A172 (cell line): Measurements from ENCODE around the gene ABR. TPM values are rescaled to one million over a fixed set of nuclear protein-coding genes. Genes with fewer than 3 reads are reported as not detected.
"Not testable (repeated sequence)": the region's sequence is repeated elsewhere in the genome, so short reads cannot be mapped to it uniquely, and the experiment has no call there.

Experiments
- DNase-seq: peaks from one replicate; pipeline ENCODE4 v3.0.0-alpha.2; 2015; ENCODE audit warnings: low spot score
- total RNA-seq: library from RNA; depleted of rRNA; stranded (reverse); fragments of >200 nt; shearing (Covaris generic); gene quantifications from 2 replicates; pipeline ENCODE4 v1.2.3, GENCODE V29; 2014

The ABR gene
- total RNA-seq, 1 experiment from 2014 or later, result 66.9 TPM

DNA sequence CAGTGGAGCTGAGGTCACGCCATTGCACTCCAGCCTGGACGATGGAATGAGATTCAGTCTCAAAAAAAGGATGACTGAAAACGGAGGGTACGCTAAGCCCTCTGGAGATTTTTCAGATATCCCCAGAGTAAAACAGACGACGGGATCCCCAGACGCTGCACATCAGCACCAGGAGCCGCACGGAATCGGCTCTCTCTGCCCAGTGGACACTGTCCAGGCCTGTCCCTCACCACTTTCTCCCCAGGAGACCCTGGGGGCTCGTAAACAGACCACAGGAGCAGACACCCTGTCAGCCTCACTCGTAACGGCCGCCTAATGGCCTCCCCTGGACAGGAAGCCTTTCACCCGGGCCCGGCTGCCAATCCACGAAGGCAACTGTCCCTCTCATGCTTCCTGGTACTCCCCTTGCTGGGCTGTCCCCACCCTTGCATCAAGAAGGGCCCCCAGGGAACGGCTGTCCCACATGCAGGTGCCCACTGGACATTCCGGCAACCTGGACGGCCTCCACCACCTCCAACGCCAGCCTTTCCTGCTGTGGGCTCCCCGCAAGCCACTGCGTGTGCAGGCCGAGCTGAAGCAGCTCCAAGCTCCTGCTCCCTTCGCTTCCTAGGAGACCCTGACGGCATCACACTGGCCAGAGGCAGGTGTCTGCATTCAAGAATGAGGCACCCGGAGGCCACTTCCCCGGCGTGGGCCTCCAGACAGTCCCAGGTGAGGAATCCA, 108.5 kb downstream of the ABR start:
- no peak for DNase-seq

DNA sequence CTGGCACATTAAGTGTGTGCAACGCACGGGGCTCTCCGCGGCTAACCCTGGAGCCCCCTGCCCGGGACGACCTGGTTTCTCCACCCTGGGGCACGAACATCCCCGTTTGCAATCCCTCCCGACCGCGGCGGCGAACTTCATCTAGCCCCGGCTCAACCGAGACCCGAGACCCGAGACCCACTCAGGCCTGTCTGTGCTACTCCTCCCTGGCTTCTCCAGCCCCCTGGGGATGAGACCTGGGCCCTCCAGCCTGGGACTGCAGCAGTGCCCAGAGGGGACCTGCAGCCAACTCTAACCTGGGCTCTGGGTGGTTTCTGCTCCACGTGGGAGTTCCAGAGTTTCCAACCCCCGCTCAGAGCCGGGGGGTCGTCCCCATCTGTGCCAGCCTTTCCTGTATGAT, 109.4 kb downstream of the ABR start:
- no peak for DNase-seq

DNA sequence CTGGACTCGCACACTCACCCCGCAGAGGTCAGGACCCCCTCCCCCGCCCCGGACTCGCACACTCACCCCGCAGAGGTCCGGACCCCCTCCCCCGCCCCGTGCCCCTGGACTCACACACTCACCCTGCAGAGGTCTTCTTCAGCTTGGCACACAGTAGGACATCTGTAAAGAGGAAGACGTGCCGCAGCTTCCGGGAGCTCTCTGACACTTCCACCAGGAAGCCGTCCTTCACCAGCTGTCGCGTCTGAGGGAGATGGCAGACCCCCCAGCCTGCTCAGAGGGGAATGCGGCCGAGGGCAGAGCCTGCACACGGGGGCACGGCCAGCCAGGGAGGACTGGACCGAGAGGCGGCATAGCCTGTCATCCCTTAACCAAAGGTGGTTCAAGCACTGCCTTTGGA, 109.9 kb downstream of the ABR start:
- DNase-seq, result no peak

DNA sequence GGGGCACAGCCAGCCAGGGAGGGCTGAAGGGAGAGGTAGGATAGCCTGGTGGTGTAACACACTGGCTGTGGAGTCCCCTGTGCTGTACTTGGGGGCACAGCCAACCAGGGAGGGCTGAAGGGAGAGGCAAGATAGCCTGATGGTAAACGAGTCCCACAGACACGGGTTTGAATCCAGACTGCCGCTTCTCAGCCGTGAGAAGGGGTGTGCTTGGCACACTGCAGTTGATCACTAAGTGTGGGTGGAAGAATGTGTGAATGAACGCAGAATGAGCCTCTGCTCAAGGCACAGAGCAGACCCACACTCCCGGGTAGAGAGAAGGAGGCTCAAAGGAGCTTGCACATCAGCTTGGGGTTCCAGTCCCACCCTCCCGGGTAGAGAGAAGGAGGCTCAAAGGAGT, 111.4 kb downstream of the ABR start:
- DNase-seq, result no peak

DNA sequence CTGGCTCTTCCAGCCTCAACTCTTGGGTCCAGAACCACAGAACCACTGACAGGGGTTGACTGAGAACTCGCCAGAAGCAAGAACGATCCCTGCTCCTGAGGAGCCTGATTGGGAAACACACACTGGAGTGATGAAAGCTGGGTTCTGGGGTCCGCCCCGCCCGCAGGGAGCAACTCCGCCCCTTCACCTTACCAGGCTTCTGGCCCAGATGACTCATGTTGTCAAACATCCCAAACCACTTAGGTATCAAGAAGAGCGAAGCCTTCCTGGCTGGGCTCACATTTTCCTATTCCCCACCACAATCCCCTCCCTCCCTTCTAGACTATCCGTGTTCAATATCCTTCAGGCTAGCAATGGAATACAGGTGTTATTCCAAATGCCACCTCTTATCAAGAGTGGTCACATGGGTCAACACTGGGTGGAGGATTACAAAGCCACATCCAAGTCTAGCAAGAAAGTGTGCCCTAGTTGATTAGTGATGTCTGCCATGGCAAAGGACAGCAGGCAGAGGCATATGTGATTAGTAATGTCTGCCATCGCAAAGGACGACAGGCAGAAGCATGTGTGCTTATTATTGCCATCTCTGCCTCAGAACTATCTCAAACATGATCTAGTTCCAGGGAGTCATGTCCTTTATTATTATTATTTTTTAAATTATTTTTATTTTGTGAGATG, 112.4 kb downstream of the ABR start:
- peak; percentile 76 for DNase-seq

DNA sequence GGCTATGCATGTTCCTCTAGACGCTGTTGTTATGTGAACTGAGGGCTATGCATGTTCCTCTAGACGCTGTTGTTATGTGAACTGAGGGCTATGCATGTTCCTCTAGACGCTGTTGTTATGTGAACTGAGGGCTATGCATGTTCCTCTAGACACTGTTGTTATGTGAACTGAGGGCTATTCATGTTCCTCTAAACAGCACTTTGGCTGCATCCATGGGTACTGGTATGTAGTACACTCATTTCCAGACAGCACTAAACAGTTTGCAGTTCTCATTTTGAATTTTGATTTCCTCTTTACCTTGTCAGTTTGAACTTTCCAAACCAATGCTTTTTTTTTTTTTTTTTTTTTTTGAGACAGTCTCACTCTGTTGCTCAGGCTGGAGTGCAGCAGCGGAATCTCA, 114.4 kb downstream of the ABR start:
- not testable (repeated sequence) for DNase-seq

DNA sequence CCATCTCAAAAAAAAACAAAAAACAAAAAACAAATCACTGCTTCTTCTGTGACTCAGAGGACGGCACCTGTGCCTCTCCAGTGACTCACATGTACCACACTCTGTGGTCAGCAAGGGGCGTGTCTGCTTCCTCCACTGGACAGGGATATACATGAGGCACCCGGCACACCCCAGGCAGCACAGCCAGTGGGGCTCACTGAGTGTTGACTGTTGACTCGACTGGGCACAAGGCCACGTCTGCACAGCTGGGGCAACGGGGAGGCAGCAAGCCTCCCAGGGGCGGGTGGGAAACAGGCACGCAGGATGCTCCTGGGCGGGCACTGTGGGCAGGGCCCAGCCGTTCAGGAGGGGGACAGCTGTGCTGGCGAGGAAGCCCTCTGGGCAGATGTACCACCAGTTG, 118.8 kb downstream of the ABR start:
- DNase-seq, result peak; percentile 99

DNA sequence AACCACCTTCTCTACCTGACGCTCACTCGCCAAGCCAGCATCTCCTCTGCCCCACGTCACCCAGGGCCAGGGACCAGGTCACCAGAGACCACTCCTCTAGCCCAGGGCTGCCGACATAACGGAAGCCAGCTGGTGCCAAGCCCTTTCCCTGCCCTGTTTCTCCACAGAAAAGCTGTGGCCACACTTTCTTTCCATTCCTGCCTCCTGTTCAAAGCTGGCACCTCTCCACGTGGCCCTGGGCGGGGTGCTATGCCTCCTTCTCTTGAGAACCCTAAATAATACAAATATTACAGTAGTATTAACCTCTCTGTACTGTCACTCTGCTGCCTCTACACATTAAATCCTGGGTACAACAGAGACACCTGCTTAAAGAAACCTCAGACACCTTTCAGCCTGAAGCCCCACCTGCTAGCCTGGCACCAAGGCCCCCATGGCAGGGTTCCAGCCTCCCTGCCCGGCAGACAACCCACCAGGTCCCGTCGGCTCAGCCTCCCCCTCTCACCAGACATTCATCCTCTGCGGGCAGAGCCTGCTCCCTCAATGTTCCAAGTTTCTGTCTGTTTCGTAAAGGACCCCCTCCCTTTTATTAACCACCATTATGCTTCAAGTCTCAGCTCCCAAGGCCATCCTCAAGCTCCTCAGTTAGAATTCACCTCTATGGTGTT, 120.5 kb downstream of the ABR start:
- no peak for DNase-seq

DNA sequence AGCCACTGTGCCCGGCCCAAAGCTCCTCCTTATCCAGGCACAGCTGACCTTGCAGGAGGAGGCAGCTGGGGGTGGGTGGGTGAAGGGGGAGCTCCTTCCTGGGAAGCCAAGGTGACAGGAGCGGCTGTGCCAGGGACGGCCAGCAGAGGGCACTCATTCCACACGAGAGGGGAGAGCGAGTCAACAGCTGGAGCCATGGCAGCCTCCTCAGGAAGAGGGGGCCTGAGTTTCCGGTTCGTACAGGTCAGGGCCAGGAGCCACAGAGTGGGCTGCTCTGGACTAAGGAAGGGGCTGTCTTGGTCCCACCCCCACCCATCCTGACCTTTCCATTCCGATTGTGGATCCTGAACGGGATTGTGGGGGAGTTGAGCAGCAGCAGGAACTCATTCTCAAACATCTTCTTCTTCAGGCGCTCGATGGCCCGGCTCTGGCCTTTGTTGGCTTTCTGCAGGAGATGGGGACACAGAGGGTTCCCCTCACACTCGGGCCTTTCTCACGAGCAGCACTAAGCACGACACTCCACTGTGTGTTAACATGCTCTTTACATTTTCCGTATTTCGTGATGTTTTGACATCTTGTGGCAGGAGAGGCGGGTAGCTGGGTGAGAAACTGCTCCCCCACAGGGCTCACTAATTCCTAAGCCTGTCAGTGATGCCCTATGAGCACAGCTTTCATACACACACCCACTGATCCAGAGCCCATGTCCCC, 121.2 kb downstream of the ABR start:
- DNase-seq, result peak; percentile 53

DNA sequence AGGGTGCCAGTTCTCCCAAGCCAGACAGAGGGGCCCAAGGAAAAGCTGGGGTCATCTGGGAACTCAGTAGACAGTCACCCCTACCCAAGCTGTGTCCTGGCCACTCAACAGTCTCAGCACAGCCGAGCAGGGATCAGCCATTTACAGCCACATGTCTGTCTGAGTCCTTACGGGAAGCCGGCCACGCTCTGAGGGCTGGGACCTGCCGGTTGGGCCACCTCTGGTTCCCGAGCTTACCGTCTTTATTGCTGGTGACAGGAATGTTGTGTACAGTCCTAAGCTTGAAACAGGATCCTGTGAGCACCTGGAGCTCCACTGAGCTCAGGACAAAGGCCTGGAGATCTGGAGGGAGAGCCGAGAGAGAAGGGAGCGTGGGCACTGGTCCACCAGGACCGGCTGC, 123.0 kb downstream of the ABR start:
- no peak for DNase-seq

DNA sequence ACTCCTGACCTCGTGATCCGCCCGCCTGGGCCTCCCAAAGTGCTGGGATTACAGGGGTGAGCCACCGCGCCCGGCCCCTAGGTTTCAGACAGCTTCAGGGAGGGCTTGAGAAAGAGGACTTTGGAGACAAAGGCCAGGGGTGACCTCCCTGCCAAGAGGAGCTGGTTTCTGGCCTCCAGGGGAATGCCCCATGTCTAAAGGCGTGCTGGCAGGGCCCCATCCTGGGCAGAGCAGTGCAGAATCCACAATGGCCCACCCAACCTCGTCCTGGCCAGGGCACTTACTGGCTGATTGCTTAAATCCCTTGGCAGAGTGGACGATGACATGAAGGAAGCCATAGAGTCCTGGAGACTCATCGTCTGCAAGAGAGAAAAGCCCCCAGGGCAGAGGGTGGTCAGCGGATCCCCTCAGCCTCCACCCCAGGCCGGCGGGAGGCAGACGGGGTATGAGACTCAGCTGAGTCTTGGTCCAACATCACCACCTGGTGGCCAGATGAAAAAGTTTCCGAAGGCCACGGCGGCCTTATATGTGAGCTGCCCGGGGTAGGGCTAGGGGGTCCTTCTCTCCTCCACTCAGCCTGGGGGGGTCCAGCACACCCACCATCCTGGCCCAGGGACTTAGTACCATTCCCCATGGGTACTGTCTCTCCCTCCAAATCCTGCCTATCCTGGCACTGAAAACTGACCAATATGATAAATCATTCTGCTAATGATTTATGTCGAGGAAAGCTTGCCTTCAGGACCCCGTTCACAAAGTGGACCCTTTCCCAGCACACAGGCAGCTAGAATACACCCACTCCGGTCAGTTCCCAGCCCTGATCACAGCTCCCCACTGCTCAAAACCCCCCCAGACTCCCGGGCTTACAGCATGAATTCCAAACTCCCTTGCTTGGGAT, 123.8 kb downstream of the ABR start:
- DNase-seq, result peak; percentile 36

DNA sequence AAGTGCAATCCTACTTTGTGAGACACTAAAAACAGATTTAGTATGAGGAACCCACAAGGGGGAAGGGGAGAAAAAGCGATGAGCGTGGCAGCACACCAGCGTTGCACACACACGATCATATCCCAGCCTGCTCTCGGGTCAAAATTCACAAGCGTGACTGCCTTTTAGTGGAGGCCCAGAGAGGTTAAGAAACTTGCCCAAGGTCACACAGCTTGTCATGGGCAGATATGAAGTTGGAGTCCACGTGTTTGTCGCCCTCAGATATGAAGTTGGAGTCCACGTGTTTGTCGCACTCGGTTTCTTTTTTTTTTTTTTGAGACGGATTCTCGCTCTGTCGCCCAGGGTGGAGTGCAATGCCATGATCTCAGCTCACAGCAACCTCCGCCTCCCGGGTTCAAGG, 124.5 kb downstream of the ABR start:
- no peak for DNase-seq

DNA sequence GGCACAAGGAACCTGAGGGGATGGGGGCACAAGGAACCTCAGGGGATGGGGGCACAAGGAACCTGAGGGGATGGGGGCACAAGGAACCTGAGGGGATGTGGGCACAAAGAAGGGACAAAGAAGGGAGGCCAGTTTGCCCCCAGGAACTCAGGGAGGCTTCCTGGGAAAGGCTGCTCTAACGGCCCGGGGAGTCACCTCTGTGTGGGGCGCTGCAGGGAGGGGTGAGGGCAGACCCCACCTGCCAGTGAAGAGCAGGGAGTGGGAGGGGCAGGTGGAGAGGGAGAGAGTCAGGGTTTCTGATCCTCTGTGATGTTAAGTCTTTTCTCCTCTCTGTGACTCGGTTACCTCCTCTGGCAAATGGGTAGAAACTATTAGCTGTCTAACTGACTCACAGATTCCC, 125.1 kb downstream of the ABR start:
- DNase-seq, result no peak

DNA sequence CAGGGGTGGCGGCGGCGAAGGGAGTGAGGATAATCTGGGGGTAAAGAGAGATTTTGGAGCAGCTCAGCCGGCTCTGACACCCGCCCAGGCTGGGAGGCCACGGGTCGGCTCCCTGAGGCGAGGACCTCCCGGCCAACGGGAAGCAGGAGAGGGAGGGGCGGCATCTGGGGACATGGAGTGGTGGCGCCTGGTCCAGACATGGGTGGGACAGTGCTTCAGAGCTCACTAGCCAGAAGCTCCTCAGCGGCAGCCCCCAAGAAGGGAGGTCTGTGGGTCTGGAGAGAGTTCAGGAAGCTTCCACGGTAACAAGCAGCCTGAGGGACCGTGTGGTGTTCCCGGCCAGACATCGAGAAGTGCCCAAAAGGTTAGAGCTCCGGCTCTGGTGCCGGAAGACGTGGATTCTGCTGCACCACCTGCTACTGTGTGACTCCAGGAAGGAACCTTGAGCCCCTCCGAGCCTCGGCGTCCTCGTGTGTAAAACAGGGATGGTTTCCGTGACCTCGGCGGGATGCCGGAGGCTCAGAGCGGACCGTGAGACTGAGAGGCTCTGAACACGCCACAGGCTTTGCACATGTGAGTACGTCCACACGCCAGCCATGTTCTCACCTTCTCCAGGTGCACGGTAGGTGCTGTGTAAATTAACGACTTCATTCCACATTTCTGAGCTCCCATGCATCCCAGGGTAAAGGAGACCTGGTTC, 126.0 kb downstream of the ABR start:
- DNase-seq, result no peak

DNA sequence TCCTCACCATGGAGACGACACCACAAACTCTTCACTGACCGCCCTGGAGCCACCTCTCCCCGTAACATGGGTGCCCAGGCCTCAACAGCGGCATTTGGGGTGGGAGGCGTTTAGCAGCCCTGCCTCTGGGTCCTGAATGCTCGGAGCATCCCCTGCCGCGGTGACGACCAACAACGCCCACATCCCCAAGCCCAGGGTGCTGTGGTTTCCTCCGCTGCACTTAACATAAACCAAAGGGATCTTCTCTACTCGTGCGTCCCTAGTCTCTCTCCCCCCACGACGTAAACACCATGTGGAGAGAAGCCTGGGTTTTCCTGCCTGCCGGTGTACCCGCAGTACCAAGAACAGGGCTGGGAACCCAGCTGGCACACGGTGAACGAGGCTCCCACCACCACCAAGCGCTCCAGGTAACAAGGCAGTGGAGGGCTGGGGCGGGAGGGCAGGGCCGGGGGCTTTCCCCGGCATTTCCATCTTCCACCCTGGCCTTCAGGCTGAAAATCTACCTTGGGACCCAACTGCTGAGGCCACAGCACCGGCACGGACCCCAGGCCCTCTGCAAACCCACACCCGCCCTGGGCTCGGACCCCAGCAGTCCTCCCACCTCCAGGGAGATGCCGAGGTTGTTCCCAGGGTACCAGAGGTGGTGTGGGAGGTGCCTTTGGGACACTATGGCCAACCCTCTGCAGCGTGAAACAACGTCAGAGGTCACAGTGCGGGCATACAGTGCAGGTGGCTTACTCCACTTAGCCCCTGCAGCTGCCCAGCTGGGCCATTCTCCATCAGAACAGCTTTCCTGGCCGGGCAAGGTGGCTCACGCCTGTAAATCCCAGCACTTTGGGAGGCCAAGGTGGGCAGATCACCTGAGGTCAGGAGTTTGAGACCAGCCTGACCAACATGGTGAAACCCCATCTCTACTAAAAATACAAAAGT, 128.5 kb downstream of the ABR start:
- DNase-seq, result no peak

DNA sequence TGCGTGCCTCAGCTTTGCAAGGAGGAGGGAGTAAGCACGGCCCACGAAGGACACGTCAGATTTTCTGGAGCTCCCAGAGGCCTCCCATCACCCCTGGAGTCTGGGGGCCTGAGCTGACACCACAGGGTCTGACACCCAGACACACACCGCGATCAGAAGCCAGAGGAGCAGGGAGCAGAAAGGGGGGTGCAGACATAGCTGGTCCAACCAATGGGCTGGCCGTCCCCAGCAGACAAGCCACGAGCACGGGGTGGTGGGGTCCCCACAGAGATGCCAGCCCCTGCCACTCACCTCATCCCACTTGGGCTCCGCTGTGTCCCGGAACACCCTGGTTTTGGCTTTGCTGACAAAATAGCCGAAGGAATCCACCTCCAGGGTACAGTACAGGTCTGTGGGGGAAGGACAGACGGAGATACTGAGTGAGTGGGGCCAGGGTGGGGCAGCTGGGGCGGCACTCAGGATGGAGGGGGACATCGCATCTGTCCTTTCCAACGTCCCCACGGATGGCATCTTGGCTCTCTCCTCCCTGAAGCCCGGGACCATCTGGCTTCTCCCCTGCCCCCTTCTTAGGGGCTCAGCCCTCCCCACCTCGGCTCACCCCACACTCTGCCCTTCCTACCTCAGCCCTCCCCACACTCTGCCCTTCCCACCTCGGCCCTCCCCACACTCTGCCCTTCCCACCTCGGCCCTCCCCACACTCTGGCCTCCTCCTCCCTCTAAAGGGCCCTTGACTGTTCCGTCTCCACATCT, 129.4 kb downstream of the ABR start:
- DNase-seq, result no peak

DNA sequence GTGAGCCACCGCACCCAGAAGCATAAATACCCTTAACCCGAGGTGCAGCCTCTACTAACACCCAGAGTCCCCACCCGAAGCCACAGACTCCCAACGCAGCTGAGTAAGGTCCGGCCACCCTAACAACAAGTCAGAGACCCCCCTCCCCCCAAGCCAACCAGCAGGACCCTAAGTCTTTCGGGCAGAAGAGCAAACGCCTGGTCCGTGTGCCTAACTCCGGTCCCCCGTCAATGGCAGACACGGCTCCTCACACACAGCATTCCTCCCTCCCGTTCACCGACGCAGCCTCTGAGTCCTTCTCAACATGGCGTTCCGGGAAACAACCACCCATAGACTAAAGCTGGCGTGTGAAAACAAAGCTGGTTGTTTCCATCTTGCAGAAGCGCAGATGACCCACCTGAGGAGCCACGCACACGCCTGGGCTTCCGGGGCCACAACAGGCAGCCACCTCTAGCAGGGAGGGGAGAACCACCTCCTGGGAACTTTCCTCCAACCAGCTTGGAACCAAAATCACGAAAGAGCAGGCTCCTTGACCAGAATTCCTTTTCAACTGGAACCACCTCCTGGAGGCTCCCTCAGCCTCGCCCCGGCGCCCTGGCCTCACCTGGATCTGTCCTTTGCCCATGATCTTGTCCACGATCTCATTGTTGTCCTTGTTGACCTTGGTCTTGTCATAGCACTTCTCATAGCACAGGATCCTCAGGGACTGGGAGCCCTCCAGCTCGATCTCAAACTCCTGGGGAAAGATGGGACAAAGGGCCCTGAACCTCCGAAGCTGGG, 130.1 kb downstream of the ABR start:
- DNase-seq, result no peak

DNA sequence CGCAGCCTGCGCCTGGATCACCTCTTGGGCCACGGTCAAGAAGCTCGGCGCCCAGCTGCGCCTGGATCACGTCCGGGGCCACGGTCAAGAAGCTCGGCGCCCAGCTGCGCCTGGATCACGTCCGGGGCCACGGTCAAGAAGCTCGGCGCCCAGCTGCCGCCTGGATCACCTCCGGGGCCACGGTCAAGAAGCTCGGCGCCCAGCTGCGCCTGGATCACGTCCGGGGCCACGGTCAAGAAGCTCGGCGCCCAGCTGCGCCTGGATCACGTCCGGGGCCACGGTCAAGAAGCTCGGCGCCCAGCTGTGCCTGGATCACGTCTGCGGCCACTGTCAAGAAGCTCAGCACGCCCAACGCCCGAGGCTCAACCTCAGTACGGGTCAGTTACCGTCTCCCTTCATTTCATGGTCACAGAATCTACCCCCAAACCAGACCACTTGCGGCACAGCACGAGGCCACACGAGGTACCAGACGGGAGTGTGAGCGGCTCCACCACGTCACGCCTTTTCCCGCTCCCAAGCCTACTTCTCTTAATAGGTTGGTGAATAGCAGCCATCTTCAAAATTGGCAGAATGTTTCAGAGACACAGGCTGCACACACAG, 131.2 kb downstream of the ABR start:
- not testable (repeated sequence) for DNase-seq
